HG03469 (cell line): ENCODE measurements around the gene RNPEPL1.
A peak's percentile ranks its signal among the peaks of the same experiment; 100 is the strongest.
"Not testable (repeated sequence)": the region's sequence is repeated elsewhere in the genome, so short reads cannot be mapped to it uniquely, and the experiment has no call there.

ENCODE experiments used
- ATAC-seq: cut with Tn5 transposase; IDR thresholded peaks from one replicate; pipeline ENCODE4 v1.9.1; 2021; ENCODE audit warnings: mild to moderate bottlenecking, moderate library complexity, moderate number of reproducible peaks; ENCODE audit not compliant: unreplicated experiment

RNPEPL1 gene

GRCh38 chr2:240532031-240532775 is 36.1 kb upstream of the RNPEPL1 start:
- ATAC-seq, result no peak

GRCh38 chr2:240538031-240538780 is 30.1 kb upstream of the RNPEPL1 start:
- no peak for ATAC-seq

GRCh38 chr2:240539101-240539500 is 29.2 kb upstream of the RNPEPL1 start:
- not testable (repeated sequence) for ATAC-seq

- ATAC-seq, result no peak
Observed at GRCh38 chr2:240539906-240540305, 28.4 kb upstream of the RNPEPL1 start.

- ATAC-seq, result no peak
Observed at GRCh38 chr2:240551288-240551687, 17.0 kb upstream of the RNPEPL1 start.

- ATAC-seq, result no peak
Observed at GRCh38 chr2:240551811-240552210, 16.5 kb upstream of the RNPEPL1 start.

GRCh38 chr2:240553956-240554480 is 14.3 kb upstream of the RNPEPL1 start:
- ATAC-seq, result no peak

GRCh38 chr2:240554767-240555493 is 13.4 kb upstream of the RNPEPL1 start:
- no peak for ATAC-seq

GRCh38 chr2:240555541-240556250 is 12.6 kb upstream of the RNPEPL1 start:
- ATAC-seq, result no peak

- ATAC-seq, result no peak
Observed at GRCh38 chr2:240556553-240557100, 11.7 kb upstream of the RNPEPL1 start.

GRCh38 chr2:240557101-240557751 is 11.1 kb upstream of the RNPEPL1 start:
- no peak for ATAC-seq

GRCh38 chr2:240557808-240558207 is 10.5 kb upstream of the RNPEPL1 start, which contains the start of gene ANKMY1:
Gene ANKMY1, minus strand, starts transcription at chr2:240557988. Its CDS starts 653 bp downstream, at chr2:240557335.
- ATAC-seq, result no peak

GRCh38 chr2:240558236-240558761 is 10.0 kb upstream of the RNPEPL1 start:
- no peak for ATAC-seq

GRCh38 chr2:240559286-240559685 is 9.0 kb upstream of the RNPEPL1 start:
- no peak for ATAC-seq

GRCh38 chr2:240560084-240560479 is 8.2 kb upstream of the RNPEPL1 start, which contains the start of gene DUSP28:
Gene DUSP28, plus strand, starts transcription at chr2:240560357. Its CDS starts 328 bp downstream, at chr2:240560685.
- ATAC-seq, result peak; percentile 40

GRCh38 chr2:240560480-240561324 is 7.6 kb upstream of the RNPEPL1 start:
- ATAC-seq, result peak; percentile 34

- no peak for ATAC-seq
Observed at GRCh38 chr2:240561325-240561971, 6.8 kb upstream of the RNPEPL1 start.

- ATAC-seq, result not testable (repeated sequence)
Observed at GRCh38 chr2:240563231-240563630, 5.1 kb upstream of the RNPEPL1 start.
